Measurements from ENCODE around the gene HSD17B12.
A peak's percentile ranks its signal among the peaks of the same experiment; 100 is the strongest.

HSD17B12 gene

GRCh38 chr11:43812471-43812870, 131.9 kb downstream of the HSD17B12 start:
- no peak for FAIRE-seq
- no peak for DNase-seq (ENCODE audit: insufficient read length, low spot score)
- TF ChIP-seq CTCF (IDR thresholded peaks at IDR 0.05; ENCODE audit: insufficient read depth, missing control alignments), result no peak

DNA sequence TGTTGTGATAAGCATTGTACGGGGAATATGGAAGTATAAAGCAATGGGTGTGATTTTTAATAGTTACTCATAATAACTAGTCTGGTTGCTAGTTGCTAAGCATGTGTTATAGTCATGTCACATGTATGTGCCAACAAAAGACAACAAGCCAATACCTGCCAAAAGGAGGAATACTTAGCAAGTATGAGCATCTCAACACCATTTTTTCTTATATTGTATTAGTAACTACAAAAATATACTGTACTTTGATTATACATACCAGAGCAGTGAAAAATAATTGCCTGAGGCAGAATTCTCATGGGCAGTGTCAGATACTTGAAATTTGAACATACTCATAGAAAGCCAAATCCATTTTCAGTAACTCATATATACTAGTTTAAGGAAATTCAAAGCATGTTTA, 137.7 kb downstream of the HSD17B12 start:
- DNase-seq (ENCODE audit: insufficient read length, low spot score) (no peak), FAIRE-seq (no peak)
- TF ChIP-seq CTCF (IDR thresholded peaks at IDR 0.05; ENCODE audit: insufficient read depth, missing control alignments), result no peak

GRCh38 chr11:43819926-43820325, 139.4 kb downstream of the HSD17B12 start:
- DNase-seq (ENCODE audit: insufficient read length, low spot score) (no peak), FAIRE-seq (no peak)

GRCh38 chr11:43823316-43823715, 142.8 kb downstream of the HSD17B12 start:
- TF ChIP-seq CTCF (IDR thresholded peaks at IDR 0.05; ENCODE audit: insufficient read depth, missing control alignments), result no peak
- FAIRE-seq (no peak), DNase-seq (ENCODE audit: insufficient read length, low spot score) (no peak)

More at GRCh38 chr11:43819926-43820325, 139.4 kb downstream of the HSD17B12 start:
- no peak for TF ChIP-seq CTCF (IDR thresholded peaks at IDR 0.05; ENCODE audit: insufficient read depth, missing control alignments)

DNA sequence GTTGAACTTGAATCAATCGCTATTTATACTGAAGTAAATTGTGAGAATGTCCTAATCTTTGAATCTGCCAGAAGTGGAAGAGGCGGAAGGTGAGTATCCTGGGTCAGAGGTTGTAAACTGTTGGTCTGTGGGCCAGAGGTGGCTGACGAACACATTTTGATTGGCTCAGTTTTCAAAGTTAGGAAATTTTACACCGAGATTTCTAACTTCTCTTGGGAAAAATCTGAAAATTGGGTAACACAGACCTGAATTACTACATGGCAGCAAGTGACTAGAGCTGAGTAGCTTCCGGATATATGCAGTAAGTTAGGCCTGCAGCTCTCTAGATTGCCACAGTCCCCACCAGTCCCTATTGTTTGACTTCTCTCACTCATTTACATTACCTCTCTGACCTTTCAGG, 143.3 kb downstream of the HSD17B12 start:
- FAIRE-seq (no peak), DNase-seq (ENCODE audit: insufficient read length, low spot score) (no peak)
- no peak for TF ChIP-seq CTCF (IDR thresholded peaks at IDR 0.05; ENCODE audit: insufficient read depth, missing control alignments)

GRCh38 chr11:43825217-43825816, 144.8 kb downstream of the HSD17B12 start:
- FAIRE-seq (no peak), DNase-seq (ENCODE audit: insufficient read length, low spot score) (no peak)

More at GRCh38 chr11:43825217-43825816, 144.8 kb downstream of the HSD17B12 start:
- TF ChIP-seq CTCF (IDR thresholded peaks at IDR 0.05; ENCODE audit: insufficient read depth, missing control alignments), result peak; percentile 82
